ENCODE measurements around the gene IFIT2. TPM values are rescaled to one million over a fixed set of nuclear protein-coding genes. Genes with fewer than 3 reads are reported as not detected.
"Not testable (repeated sequence)": the region's sequence is repeated elsewhere in the genome, so short reads cannot be mapped to it uniquely, and the experiment has no call there.

Gene IFIT2
- total RNA-seq, 6 experiments from 2014 or later, result 8.7 to 14.1 (median 13.0) TPM

DNA sequence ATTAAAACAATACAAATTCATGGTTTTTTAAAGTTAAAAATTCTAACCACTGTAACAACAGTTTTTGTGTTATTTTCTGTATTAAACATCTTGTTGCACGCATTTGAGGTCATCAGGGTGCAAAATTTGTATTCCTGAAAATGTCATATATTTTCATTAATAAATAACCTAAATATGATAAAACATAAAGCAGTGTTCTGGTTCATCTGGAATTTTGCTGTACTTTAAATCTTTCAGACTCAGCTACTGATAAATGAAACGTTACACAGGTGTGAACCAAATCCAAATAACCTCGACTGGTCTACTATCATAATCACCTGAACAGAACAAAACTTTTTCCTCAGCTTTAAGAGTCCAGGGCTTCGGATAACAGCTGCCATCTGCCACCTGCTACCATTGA lies 6.9 kb downstream of the IFIT2 start:
- Mint-ChIP-seq H3K27me3 (ENCODE audit: insufficient read depth) (peaks cover 4% of the 10 kb centered on the region), H3K27ac (no peak overlapping the region)

DNA sequence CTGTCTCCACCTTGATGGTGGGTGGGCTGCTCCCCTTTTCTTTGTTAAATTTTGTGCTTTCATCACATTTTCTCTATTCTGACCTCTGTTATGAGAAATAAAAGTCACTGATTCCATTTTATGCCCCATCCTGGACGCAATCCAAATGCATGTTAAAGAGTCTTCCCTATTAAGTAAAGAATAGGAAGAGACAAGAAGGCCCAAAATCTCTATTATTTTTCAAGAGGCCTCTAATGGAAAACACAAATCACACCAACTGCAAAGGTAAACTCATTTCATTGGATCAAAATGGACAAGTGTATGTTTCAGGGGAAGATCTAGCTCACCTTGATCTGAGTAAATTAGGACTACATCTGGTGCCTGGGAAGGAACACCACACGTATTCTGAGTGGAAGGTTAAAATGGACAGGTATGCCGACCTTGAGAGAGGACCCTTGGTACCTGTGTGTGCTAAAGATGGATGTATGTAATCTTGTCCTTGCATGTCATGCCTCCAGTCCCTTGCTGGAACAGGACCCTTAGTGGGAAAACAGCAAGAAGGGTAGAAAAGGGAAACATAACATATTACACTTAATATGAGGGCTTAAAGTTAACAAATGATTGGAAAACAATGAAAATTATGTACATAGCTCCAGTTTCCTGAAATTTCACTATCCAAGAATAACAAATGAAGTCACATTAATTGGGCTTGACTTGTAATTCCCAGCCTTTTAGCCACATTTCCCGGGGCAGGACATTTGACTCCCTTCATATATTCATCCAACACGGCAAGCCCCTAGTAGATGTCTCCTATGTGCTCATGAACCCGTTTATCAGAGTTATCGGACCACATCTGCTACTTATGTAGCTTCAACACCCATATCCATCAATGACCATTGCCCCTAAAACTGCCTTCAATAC lies 7.6 kb downstream of the IFIT2 start:
- DNase-seq, result no peak
- Mint-ChIP-seq H3K27me3 (ENCODE audit: insufficient read depth) (peaks cover 4% of the 10 kb centered on the region), H3K4me1 (ENCODE audit: low read depth) (peaks cover 20% of the 10 kb centered on the region), H3K27ac (no peak overlapping the region), H3K4me3 (no peak overlapping the region), H3K36me3 (ENCODE audit: low read depth) (peaks cover 24% of the 10 kb centered on the region), H3K9me3 (no peaks in the 10 kb centered on the region)
- TF ChIP-seq, protein P1, sequence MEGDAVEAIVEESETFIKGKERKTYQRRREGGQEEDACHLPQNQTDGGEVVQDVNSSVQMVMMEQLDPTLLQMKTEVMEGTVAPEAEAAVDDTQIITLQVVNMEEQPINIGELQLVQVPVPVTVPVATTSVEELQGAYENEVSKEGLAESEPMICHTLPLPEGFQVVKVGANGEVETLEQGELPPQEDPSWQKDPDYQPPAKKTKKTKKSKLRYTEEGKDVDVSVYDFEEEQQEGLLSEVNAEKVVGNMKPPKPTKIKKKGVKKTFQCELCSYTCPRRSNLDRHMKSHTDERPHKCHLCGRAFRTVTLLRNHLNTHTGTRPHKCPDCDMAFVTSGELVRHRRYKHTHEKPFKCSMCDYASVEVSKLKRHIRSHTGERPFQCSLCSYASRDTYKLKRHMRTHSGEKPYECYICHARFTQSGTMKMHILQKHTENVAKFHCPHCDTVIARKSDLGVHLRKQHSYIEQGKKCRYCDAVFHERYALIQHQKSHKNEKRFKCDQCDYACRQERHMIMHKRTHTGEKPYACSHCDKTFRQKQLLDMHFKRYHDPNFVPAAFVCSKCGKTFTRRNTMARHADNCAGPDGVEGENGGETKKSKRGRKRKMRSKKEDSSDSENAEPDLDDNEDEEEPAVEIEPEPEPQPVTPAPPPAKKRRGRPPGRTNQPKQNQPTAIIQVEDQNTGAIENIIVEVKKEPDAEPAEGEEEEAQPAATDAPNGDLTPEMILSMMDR (IDR thresholded peaks at IDR 0.05), result no peak

More for the DNA sequence above, 6.9 kb downstream of the IFIT2 start:
- no peaks in the 10 kb centered on the region for H3K9me3 Mint-ChIP-seq
- H3K4me1 Mint-ChIP-seq (ENCODE audit: low read depth), result peaks cover 27% of the 10 kb centered on the region
- peaks cover 24% of the 10 kb centered on the region for H3K36me3 Mint-ChIP-seq (ENCODE audit: low read depth)
- TF ChIP-seq, protein P1 (IDR thresholded peaks at IDR 0.05), result no peak
- no peak for DNase-seq
- no peak overlapping the region for H3K4me3 Mint-ChIP-seq

DNA sequence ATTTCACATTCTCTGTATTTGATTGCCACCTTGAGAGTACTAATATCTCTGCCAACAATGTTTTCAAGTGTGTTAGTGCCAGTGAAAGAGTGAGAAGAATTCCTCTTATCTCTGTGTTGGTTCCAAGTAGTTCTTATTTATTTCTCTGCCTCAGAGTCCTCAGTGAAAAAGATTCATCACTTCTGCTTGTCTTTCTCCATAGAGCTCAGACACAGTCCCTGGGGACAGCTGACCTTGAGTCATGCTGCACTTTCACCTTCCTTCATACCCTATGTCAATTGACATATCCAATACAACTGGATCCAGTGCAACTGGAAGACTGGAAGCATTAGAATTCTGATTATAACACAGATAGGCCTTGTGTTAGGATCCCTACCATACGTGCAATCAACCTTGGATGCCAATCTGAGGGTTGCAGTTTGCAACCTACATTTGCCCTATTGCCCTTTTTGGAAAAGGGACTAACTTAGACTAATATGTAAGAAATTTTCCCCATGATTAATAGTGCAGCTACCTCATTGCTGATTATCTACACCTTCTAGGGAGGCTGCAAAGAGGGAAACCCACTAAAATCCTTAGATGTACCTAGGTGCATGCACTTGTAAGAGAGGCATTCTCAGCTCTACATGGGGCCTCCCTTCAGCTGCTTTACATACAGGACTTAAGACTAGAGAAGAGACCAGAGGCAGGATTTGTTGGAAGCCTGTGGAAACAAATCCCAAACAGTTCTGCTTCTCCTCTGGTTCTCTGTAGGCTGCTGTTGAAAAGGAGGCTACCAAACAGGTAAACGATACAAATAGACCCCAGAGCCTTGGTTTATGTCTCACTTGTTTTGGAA lies 8.4 kb downstream of the IFIT2 start:
- H3K4me1 Mint-ChIP-seq (ENCODE audit: low read depth), result peaks cover 11% of the 10 kb centered on the region
- DNase-seq, result no peak
- H3K9me3 Mint-ChIP-seq, result no peaks in the 10 kb centered on the region
- no peak overlapping the region for H3K27ac Mint-ChIP-seq
- peaks cover 4% of the 10 kb centered on the region for H3K27me3 Mint-ChIP-seq (ENCODE audit: insufficient read depth)
- TF ChIP-seq, protein P1 (IDR thresholded peaks at IDR 0.05), result no peak
- peaks cover 24% of the 10 kb centered on the region for H3K36me3 Mint-ChIP-seq (ENCODE audit: low read depth)
- no peak overlapping the region for H3K4me3 Mint-ChIP-seq

DNA sequence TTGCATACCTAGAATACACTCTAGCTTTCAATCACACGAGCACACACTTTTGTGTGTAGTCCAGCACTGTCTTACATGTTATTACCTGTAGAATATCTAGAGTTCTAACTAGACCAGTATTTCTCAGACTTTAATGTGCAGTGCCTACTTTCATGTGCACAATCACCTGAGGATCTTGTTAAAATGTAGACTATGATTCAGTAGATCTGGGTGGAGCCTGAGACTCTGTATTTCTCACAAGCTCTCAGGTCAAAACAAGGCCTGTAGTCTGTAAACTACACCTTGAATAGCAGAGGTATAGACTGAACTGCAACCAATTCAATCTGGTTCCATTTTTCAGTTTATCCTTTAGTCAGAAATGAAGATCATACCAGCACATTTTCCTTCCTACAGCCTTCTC lies 11.1 kb downstream of the IFIT2 start:
- H3K36me3 Mint-ChIP-seq (ENCODE audit: low read depth), result peaks cover 6% of the 10 kb centered on the region; the same call in 1 of the 2 replicates
- H3K27ac Mint-ChIP-seq, result no peak overlapping the region
- H3K9me3 Mint-ChIP-seq, result no peaks in the 10 kb centered on the region
- H3K4me3 Mint-ChIP-seq, result no peak overlapping the region
- TF ChIP-seq, protein P1 (IDR thresholded peaks at IDR 0.05), result no peak
- DNase-seq, result no peak
- peaks cover 3% of the 10 kb centered on the region for H3K27me3 Mint-ChIP-seq (ENCODE audit: insufficient read depth)
- H3K4me1 Mint-ChIP-seq (ENCODE audit: low read depth), result no peaks in the 10 kb centered on the region

DNA sequence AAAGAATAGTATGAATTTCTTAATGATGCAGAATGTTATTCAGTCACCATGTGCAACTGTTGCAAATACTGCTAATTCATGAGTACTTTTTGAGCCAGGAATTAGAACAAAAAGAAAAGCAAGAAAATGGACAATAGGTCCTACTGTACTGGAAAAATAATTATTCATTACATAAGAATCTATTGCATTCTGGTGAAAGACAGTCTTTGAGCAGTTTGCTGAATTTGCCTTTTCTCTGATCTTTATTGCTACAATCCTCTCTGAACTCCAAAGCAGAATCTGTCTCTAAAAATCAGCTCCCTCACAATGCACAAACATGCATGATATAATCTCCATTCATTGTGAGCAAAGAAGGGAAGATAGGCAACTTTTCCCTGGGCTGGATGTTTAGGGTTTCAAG lies 12.8 kb downstream of the IFIT2 start:
- Mint-ChIP-seq H3K27ac (no peak overlapping the region), H3K27me3 (ENCODE audit: insufficient read depth) (peaks cover 3% of the 10 kb centered on the region; the same call in 1 of the 2 replicates), H3K4me1 (ENCODE audit: low read depth) (no peaks in the 10 kb centered on the region), H3K36me3 (ENCODE audit: low read depth) (no peaks in the 10 kb centered on the region), H3K9me3 (no peaks in the 10 kb centered on the region), H3K4me3 (no peak overlapping the region)
- TF ChIP-seq, protein P1 (IDR thresholded peaks at IDR 0.05), result no peak
- no peak for DNase-seq

DNA sequence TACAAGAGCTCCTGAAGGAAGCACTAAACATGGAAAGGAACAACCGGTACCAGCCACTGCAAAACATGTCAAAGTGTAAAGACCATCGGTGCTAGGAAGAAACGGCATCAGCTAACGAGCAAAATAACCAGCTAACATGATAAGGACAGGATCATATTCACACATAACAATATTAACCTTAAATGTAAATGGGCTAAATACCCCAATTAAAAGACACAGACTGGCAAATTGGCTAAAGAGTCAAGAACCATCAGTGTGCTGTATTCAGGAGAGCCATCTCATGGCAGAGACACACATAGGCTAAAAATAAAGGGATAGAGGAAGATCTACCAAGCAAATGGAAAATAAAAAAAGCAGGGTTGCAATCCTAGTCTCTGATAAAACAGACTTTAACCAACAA lies 16.2 kb downstream of the IFIT2 start:
- H3K36me3 Mint-ChIP-seq (ENCODE audit: low read depth); H3K4me3 Mint-ChIP-seq; H3K27me3 Mint-ChIP-seq (ENCODE audit: insufficient read depth); DNase-seq; H3K4me1 Mint-ChIP-seq (ENCODE audit: low read depth); H3K27ac Mint-ChIP-seq; H3K9me3 Mint-ChIP-seq: not testable (repeated sequence)

DNA sequence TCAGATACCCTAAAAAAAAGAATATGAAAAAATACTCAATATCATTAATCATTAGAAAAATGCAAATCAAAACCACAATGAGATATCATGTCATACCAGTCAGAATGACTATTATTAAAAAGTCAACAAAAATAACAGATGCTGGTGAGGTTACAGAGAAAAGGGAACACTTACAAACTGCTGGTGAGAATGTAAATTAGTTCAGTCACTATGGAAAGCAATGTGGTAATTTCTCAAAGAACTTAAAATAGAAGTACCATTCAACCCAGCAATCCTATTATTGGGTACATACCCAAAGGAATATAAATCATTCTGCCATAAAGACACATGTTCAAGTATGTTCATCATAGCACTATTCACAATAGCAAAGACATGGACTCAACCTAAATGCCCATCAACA lies 23.2 kb downstream of the IFIT2 start:
- H3K4me1 Mint-ChIP-seq (ENCODE audit: low read depth), result peaks cover 45% of the 10 kb centered on the region
- not testable (repeated sequence) for H3K27ac Mint-ChIP-seq; H3K27me3 Mint-ChIP-seq (ENCODE audit: insufficient read depth); H3K36me3 Mint-ChIP-seq (ENCODE audit: low read depth); H3K4me3 Mint-ChIP-seq; DNase-seq; H3K9me3 Mint-ChIP-seq

DNA sequence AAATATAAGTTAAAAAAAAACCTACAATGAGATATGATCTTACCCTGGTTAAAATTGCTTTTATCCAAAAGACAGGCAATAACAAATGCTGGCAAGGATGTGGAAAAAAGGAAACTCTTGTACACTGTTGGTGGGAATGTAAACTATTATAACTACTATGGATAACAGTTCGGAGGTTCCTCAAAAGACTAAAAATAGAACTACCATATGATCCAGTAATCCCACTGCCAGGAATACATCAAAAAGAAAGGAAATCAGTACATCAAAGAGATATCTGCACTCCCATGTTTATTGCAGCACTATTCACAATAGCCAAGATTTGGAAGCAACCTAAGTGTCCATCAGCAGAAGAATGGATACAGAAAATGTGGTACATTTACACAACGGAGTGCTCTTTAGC lies 24.0 kb downstream of the IFIT2 start:
- peak overlapping the region; percentile 36 for H3K27ac Mint-ChIP-seq
- peaks cover 53% of the 10 kb centered on the region for H3K4me1 Mint-ChIP-seq (ENCODE audit: low read depth)
- H3K36me3 Mint-ChIP-seq (ENCODE audit: low read depth); DNase-seq; H3K9me3 Mint-ChIP-seq; H3K4me3 Mint-ChIP-seq; H3K27me3 Mint-ChIP-seq (ENCODE audit: insufficient read depth): not testable (repeated sequence)
